Hematopoietic multipotent progenitor cell (in vitro differentiated cells): ENCODE data around the gene HMGXB4. TPM values are rescaled to one million over a fixed set of nuclear protein-coding genes. Genes with fewer than 3 reads are reported as not detected.
A peak's percentile ranks its signal among the peaks of the same experiment; 100 is the strongest.

Experiments used
- DNase-seq, 3 donors: peaks; one replicate each; pipeline ENCODE4 v3.0.0-alpha.2; 2011 to 2015; ENCODE audit warnings: low read depth in 2 of 3, low spot score in 2 of 3
- total RNA-seq: library from RNA; depleted of rRNA; stranded (reverse); fragments of >200 nt; gene quantifications from one replicate; pipeline ENCODE4 v1.2.3, GENCODE V29; 2012

Gene HMGXB4
- total RNA-seq, 1 donor: 11.6 TPM

- DNase-seq: no peak
Observed at GRCh38 chr22:35257002-35257320, 332 bp upstream of the HMGXB4 start.

- no peak for DNase-seq
Observed at GRCh38 chr22:35258191-35258988, 1.1 kb downstream of the HMGXB4 start.

GRCh38 chr22:35264986-35265385, 7.7 kb downstream of the HMGXB4 start:
- no peak for DNase-seq

- DNase-seq: no peak
Observed at GRCh38 chr22:35266277-35266676, 9.0 kb downstream of the HMGXB4 start.

- no peak for DNase-seq
Observed at GRCh38 chr22:35269630-35270029, 12.3 kb downstream of the HMGXB4 start.

GRCh38 chr22:35274154-35274871, 17.0 kb downstream of the HMGXB4 start:
- no peak for DNase-seq

- DNase-seq: no peak
Observed at GRCh38 chr22:35275580-35275979, 18.3 kb downstream of the HMGXB4 start.

- no peak for DNase-seq
Observed at GRCh38 chr22:35276019-35276418, 18.7 kb downstream of the HMGXB4 start.

- no peak for DNase-seq
Observed at GRCh38 chr22:35288116-35288515, 30.8 kb downstream of the HMGXB4 start.

- DNase-seq: no peak
Observed at GRCh38 chr22:35292786-35293185, 35.5 kb downstream of the HMGXB4 start.

GRCh38 chr22:35296051-35296450, 38.8 kb downstream of the HMGXB4 start:
- DNase-seq: no peak

GRCh38 chr22:35299217-35299672, 42.0 kb downstream of the HMGXB4 start:
- peak in 2 of 3 donors; percentile 59 to 83 for DNase-seq

- peak; percentile 98 to 99 (median 98) for DNase-seq
Observed at GRCh38 chr22:35299673-35300499, 42.6 kb downstream of the HMGXB4 start, which contains the start of gene TOM1. Gene TOM1, plus strand, starts transcription at chr22:35299894. Its CDS starts 35 bp downstream, at chr22:35299929.

- DNase-seq: peak in 2 of 3 donors; percentile 47 to 48
Observed at GRCh38 chr22:35301372-35301874, 44.1 kb downstream of the HMGXB4 start.

- no peak for DNase-seq
Observed at GRCh38 chr22:35303029-35303624, 45.8 kb downstream of the HMGXB4 start.

- DNase-seq: no peak
Observed at GRCh38 chr22:35305525-35306070, 48.3 kb downstream of the HMGXB4 start.

- DNase-seq: no peak
Observed at GRCh38 chr22:35306350-35306967, 49.2 kb downstream of the HMGXB4 start.

- no peak for DNase-seq
Observed at GRCh38 chr22:35307372-35307771, 50.1 kb downstream of the HMGXB4 start.

- no peak for DNase-seq
Observed at GRCh38 chr22:35307892-35308291, 50.6 kb downstream of the HMGXB4 start.
